Hepatocyte (in vitro differentiated cells): Measurements from ENCODE around the gene CCER1. TPM values are rescaled to one million over a fixed set of nuclear protein-coding genes. Genes with fewer than 3 reads are reported as not detected.
A peak's percentile ranks its signal among the peaks of the same experiment; 100 is the strongest.

Experiments
- DNase-seq: peaks from one replicate; pipeline ENCODE4 v3.0.0-alpha.2; 2016; ENCODE audit warnings: low spot score
- H2AFZ ChIP-seq: fragments of 200-600 bp; sonication (generic); 2 replicates; pipeline ENCODE4 v1.6.0; 2016; ENCODE audit warnings: antibody characterized with exemption, mild to moderate bottlenecking
- H3K27ac ChIP-seq: fragments of 200-600 bp; sonication (generic); 2 replicates; pipeline ENCODE4 v1.5.1; 2016; ENCODE audit warnings: mild to moderate bottlenecking
- H3K27me3 ChIP-seq: fragments of 200-600 bp; sonication (generic); 2 replicates; pipeline ENCODE4 v1.6.1; 2016
- H3K36me3 ChIP-seq: fragments of 200-600 bp; sonication (generic); replicated peaks from 2 replicates; pipeline ENCODE4 v1.5.1; 2016; ENCODE audit warnings: low read depth; ENCODE audit not compliant: insufficient read depth
- H3K4me1 ChIP-seq: fragments of 200-600 bp; sonication (generic); 2 replicates; pipeline ENCODE4 v1.5.1; 2016; ENCODE audit warnings: mild to moderate bottlenecking, moderate library complexity; ENCODE audit not compliant: insufficient read depth
- H3K4me2 ChIP-seq: fragments of 200-600 bp; sonication (generic); 2 replicates; pipeline ENCODE4 v1.6.0; 2016
- H3K4me3 ChIP-seq: fragments of 200-600 bp; sonication (generic); 2 replicates; pipeline ENCODE4 v1.5.1; 2016; ENCODE audit warnings: mild to moderate bottlenecking
- H3K79me2 ChIP-seq: fragments of 200-600 bp; sonication (generic); 2 replicates; pipeline ENCODE4 v1.6.0; 2017; ENCODE audit warnings: mild to moderate bottlenecking
- H3K9me2 ChIP-seq: fragments of 200-600 bp; sonication (generic); replicated peaks from 2 replicates; pipeline ENCODE4 v1.6.0; 2017; ENCODE audit warnings: mild to moderate bottlenecking; ENCODE audit not compliant: insufficient read depth
- H3K9me3 ChIP-seq: fragments of 200-600 bp; sonication (generic); 2 replicates; pipeline ENCODE4 v1.5.1; 2016; ENCODE audit warnings: low read depth, mild to moderate bottlenecking
- H4K20me1 ChIP-seq: fragments of 200-600 bp; sonication (generic); 2 replicates; pipeline ENCODE4 v1.6.0; 2016; ENCODE audit warnings: mild to moderate bottlenecking; ENCODE audit not compliant: insufficient read depth, poor library complexity, severe bottlenecking
- CTCF ChIP-seq: fragments of 200-600 bp; sonication (generic); IDR thresholded peaks from 2 replicates; pipeline ENCODE4 v1.5.1; 2016; ENCODE audit warnings: antibody characterized with exemption, mild to moderate bottlenecking; ENCODE audit not compliant: poor library complexity
- EZH2 ChIP-seq: fragments of 200-600 bp; sonication (generic); IDR thresholded peaks from 2 replicates; pipeline ENCODE4 v1.6.1; 2016; ENCODE audit warnings: antibody characterized with exemption, mild to moderate bottlenecking, borderline replicate concordance
- EZH2phosphoT487 ChIP-seq: fragments of 200-600 bp; sonication (generic); IDR thresholded peaks from one replicate; pipeline ENCODE4 v1.6.1; 2018; ENCODE audit warnings: antibody characterized with exemption, mild to moderate bottlenecking, low read depth, moderate library complexity; ENCODE audit not compliant: unreplicated experiment, severe bottlenecking
- WGBS: methylation state at CpG from one replicate; pipeline ENCODE4 v1.1.6; 2016; ENCODE audit warnings: low lambda C conversion rate; ENCODE audit errors: missing lambda C conversion rate; 5-methylcytosine and 5-hydroxymethylcytosine counted together
- polyA plus RNA-seq: library from polyadenylated mRNA; unstranded; fragments of >200 nt; fragmentation: Nextera tagmentation; extraction: Ambion mirVana; gene quantifications from 2 replicates; pipeline ENCODE4 v1.2.1, GENCODE V29; 2016
- total RNA-seq: library from RNA; depleted of rRNA; stranded (reverse); fragments of >200 nt; gene quantifications from 2 replicates; pipeline ENCODE4 v1.2.3, GENCODE V29; 2014

Gene CCER1
- total and polyA plus RNA-seq, 2 experiments from 2014 or later, result not detected

GRCh38 chr12:90999527-90999926 lies 44.6 kb upstream of the CCER1 start:
- H3K9me2 ChIP-seq, result no peaks in the 10 kb centered on the region
- no peak overlapping the region for H3K4me3 ChIP-seq
- no peak overlapping the region for H3K27ac ChIP-seq
- TF ChIP-seq EZH2 (no peak), EZH2phosphoT487 (no peak), CTCF (no peak)
- WGBS, result 94% methylated on average over 2 of the region's 2 CpGs
- no peak overlapping the region for H3K4me2 ChIP-seq
- H2AFZ ChIP-seq, result no peak overlapping the region
- no peaks in the 10 kb centered on the region for H4K20me1 ChIP-seq
- DNase-seq, result no peak
- H3K79me2 ChIP-seq, result no peaks in the 10 kb centered on the region
- no peaks in the 10 kb centered on the region for H3K9me3 ChIP-seq
- no peaks in the 10 kb centered on the region for H3K4me1 ChIP-seq
- H3K36me3 ChIP-seq, result no peaks in the 10 kb centered on the region
- no peaks in the 10 kb centered on the region for H3K27me3 ChIP-seq

- Histone ChIP-seq H3K27me3 (no peaks in the 10 kb centered on the region), H3K9me3 (no peaks in the 10 kb centered on the region), H2AFZ (peak overlapping the region; percentile 10), H3K36me3 (no peaks in the 10 kb centered on the region), H3K4me1 (no peaks in the 10 kb centered on the region), H3K4me3 (no peak overlapping the region), H3K9me2 (no peaks in the 10 kb centered on the region), H3K4me2 (peak overlapping the region; percentile 29), H3K27ac (no peak overlapping the region), H4K20me1 (no peaks in the 10 kb centered on the region), H3K79me2 (no peaks in the 10 kb centered on the region)
- no peak for DNase-seq
- WGBS, result 43% methylated on average over 2 of the region's 2 CpGs
- TF ChIP-seq EZH2, result no peak
- TF ChIP-seq CTCF, result no peak
- TF ChIP-seq EZH2phosphoT487, result no peak
These were observed 40.0 kb upstream of the CCER1 start for GRCh38 chr12:90995010-90995409.

- Histone ChIP-seq H3K27me3 (no peaks in the 10 kb centered on the region), H3K4me2 (no peak overlapping the region), H2AFZ (no peak overlapping the region), H3K4me1 (no peaks in the 10 kb centered on the region), H3K36me3 (no peaks in the 10 kb centered on the region), H3K9me3 (no peaks in the 10 kb centered on the region), H4K20me1 (no peaks in the 10 kb centered on the region), H3K27ac (no peak overlapping the region), H3K79me2 (no peaks in the 10 kb centered on the region), H3K4me3 (no peak overlapping the region), H3K9me2 (no peaks in the 10 kb centered on the region)
- 86% methylated on average over 3 of the region's 3 CpGs for WGBS
- TF ChIP-seq EZH2 (no peak), EZH2phosphoT487 (no peak), CTCF (no peak)
- no peak for DNase-seq
These were observed 37.0 kb upstream of the CCER1 start for GRCh38 chr12:90991952-90992465.

GRCh38 chr12:90990611-90991010 lies 35.6 kb upstream of the CCER1 start:
- Histone ChIP-seq H3K9me3 (no peaks in the 10 kb centered on the region), H4K20me1 (no peaks in the 10 kb centered on the region), H3K9me2 (no peaks in the 10 kb centered on the region), H3K4me1 (no peaks in the 10 kb centered on the region), H2AFZ (no peak overlapping the region), H3K36me3 (no peaks in the 10 kb centered on the region), H3K27me3 (no peaks in the 10 kb centered on the region), H3K79me2 (no peaks in the 10 kb centered on the region), H3K4me3 (no peak overlapping the region), H3K27ac (no peak overlapping the region), H3K4me2 (no peak overlapping the region)
- TF ChIP-seq EZH2 (no peak), CTCF (no peak), EZH2phosphoT487 (no peak)
- no peak for DNase-seq
- WGBS, result 62% methylated on average over 3 of the region's 3 CpGs
